ENCODE measurements around the gene MYO1A.
A peak's percentile ranks its signal among the peaks of the same experiment; 100 is the strongest.
"Not testable (repeated sequence)": the region's sequence is repeated elsewhere in the genome, so short reads cannot be mapped to it uniquely, and the experiment has no call there.

Gene MYO1A

DNA sequence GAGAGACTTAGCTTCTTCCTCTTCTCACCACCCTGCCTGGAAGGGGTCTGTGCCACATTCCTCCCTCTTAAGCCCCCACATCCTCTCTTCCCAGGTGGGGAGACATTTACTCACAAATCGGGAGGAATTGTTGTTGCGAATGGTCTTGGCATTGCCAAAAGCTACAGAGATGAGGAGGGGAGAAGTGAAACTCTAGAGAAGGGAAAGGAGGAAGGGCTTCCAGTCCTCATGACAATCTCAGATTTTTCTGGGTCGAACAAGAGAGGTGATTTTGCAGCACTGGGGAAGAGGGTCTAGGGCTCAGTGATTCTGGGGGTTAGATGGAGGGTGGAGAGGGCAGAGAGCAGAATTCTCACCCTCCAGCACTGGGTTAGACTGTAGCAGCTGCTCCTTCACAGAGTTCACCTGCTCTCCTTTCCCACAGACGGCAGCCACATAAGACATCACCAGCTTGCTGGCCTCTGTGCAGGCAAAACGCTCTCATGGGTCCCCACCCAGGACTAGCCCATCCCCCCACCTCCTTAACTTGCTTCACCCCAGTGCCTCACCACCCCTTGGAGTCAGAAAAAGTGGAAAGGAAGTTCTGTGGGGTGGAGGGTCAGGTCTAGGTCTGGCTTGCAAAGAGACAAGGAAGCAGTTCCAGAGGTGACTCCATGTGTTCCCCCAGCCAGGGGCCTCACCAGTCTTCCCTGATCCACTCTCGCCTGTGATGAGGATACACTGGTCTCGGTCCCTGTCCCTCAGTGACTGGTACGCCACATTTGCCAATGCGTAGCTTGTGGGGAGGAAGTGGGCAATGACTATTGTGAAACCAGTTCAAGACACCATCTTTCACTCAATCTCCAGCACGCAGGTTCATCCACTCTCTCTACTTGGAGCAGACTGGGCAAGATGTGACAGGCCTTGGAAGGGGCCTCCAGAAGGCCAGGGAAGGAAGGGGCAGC, 2.7 kb downstream of the MYO1A start:
- DNase-seq, result peak; percentile 9 to 47

DNA sequence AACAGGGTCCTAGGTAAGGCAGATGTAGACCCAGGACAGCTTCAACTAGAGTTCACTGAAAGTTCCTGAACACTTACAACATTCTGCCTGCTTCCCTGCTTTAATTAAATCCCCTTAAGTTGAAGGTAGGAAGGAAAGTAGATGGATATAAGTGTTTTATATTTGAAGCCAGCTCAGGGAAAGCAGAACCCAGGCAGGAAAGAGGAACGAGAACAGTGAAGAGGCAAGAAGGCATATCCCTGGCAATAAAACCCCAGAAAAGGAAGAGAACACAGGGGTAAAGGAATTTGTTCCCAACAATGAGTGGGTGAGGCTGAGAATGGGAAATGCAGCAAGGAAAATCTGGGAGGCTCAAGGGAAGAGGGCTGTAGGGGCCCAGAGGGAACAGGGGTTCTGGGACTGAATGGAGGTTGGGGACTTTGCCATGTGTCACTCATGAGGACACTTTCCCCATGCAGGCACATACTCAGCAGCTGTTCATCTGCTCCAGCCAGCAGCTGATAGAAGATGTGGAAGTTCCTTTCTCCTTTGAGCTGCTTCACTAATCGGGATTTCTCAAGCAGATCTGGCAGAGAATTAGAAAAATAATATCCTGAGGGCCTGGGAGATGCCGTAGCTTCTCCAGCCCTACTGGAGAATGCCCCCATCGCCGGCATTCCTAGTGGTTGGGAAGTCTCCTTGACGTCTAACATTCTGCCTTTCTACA, 3.7 kb downstream of the MYO1A start:
- DNase-seq, result no peak

DNA sequence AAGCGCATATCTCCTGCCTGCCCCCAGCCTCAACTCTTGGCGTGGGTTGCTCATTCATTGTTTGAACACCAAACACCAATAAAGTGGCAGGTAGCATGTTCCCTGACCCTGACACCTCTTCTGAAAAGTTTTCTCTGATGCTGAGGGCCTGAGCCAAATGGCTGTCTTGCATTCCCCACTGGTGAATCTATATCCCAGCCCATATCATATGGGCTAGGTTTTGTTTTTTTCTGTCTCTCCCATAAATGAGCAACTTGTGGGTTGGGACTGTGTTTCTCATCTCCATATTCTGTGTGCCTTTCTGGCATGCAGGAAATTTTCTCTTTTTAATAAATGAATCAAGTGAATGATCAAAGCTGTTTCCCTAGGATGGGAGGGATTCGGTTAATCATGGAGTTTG, 5.0 kb downstream of the MYO1A start:
- no peak for DNase-seq

DNA sequence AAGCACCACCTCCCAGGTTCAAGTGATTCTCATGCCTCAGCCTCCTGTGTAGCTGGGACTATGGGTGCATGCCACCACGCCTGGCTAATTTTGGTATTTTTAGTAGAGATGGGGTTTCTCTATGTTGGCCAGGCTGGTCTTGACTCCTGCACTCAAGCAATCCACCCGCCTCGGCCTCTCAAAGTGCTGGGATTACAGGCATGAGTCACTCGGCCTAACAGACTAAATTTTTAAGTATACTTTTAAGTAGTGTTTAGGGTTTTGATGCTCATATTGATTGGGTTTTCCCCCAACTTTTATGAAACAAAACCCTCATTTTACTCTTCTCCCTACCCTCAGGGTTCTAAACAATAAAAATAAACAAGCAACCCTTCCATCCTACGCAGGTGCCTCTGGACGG, 5.5 kb downstream of the MYO1A start:
- DNase-seq, result no peak

DNA sequence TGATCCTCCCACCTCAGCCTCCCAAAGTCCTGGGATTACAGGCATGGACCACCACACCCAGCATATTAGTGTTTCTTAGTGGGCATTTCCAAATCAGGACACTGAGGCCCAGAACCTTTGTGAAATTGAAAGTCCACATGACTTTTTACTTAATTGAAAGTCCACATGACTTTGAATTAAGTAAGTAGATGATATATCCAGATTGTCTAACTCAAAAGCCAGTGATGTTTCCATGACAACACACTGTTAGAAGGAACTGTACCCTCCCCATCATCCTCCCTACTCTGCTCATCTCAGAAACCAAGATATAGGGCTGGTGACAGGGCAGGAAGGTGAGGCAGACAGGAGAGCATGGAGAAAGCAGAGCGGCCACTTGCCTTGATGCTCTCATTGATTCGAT, 7.2 kb downstream of the MYO1A start:
- DNase-seq, result no peak

DNA sequence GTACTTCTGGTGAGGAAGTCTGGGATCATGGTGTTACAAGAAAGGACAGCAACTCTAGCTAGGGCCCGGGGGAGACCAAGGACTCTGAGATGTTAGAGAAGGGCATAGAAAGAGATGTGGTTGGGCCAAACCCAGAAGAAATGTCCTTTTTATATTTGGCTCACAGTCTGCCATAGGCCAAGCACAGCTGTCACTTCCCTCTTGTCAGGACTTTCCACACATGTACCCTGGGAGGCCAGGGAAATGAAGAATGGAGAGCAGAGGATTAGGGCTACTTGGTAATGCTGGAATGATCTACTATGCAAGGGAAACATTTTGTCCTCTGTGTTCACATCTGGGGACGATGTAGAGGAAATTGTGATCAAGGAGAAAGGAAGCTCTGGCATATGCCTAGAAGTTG, 9.2 kb downstream of the MYO1A start:
- DNase-seq, result no peak

DNA sequence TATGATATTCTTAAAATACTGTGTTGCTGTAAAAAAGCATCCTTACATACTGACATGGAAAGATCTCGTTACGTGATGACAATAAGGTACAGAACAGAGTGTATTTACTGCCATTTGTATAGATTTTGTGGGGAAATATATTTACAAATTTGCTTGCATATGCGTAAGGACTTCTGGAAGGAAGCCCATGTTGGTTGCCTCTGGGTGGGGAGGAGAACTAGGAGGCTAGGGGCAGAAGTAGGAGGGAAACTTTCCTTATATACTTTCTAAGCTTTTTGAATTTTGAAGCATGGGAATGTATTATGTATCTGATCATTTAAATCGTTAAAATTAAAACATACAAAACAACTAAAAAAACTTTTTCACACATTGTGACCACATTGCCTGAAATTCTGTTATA, 9.7 kb downstream of the MYO1A start:
- DNase-seq, result no peak

DNA sequence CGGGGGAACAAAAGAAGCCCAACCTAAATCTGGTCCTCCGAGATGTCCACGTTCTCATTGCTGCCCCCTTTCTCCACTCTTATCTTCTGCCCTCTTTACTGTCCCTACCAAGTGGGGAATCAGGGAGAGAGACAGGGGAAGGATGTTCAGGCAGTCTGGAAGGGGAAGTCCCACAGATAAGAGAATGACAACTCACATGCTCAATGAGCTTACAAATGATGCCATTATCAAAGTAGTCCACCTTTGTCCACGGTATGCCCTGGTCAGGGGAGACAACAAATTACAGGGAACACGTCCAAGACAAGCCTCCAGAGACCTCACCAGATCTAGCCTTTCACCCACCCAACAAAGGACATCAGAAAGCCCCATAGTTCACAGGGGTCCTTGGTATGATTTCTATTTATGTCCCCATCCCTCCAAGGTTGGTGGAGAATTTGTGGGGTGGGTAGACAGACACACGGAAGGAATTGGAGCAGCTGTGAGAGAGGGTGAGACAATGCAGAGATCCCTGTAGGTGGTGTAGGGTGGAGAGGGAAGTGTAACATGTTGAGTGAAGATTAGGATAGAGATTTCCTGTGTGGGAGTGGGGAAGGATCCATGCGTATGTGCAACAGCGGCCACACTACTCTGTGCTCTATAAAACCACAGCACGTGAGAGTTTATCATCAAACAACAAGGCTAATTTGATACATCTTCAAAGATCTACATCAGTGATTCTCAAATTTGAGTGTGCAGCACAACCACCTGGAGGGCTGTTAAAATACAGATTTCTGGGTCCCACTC, 10.7 kb downstream of the MYO1A start:
- DNase-seq, result no peak

DNA sequence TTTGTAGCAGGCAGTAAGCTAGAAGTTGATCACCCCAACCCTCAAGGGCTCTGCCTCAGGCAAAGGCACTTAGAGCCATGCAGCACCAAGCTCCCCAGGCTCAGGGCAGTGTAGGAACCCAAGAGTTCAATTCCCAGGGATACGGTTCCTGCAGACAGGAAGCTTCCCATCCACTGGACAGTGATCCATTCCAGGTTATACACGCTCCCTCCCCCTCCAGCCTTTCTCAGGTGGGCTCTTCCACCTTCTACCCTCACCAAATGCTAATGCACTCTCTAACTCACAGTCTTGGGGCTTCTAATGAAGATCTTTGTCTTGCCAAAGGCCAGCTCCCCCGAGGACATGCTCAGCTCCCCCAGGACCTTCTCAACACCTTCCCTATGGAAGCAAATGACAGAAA, 12.7 kb downstream of the MYO1A start:
- no peak for DNase-seq

DNA sequence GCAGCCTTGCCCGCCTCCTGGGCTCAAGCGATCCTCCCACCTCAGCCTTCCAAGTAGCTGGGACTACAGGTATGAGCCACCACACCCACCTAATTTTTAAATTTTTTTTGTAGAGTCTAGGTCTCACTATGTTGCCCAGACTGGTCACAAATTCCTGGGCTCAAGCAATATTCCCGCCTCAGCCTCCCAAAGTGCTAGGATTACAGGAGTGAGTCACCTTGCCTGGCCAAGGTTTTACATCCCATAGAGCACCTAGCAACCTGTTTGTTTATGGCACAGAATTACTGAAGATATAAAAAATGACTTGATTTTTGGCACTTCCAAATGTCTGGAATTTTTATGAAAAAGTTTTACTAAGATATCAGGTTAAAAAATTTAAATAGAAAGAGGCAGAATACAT, 16.5 kb downstream of the MYO1A start:
- DNase-seq, result no peak

DNA sequence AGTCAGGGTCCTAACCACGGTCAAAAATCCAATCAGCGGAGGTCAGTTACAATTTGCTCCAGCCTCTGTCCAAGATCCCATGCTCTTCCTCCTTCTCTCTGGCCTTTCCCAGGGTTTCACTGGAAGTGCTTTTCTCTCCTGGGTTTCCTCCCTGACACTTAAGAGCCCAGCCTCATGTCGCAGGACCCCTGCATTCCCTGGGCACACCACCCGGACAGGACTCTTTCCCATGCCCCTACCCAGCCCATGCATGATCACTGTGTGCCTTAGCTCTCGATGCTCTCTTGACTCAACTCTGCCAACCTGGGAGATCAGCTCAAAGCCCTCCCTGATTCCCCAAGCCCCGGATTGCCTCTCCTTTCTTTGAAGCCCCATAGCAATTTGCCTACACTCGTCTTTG, 18.1 kb downstream of the MYO1A start:
- no peak for DNase-seq

DNA sequence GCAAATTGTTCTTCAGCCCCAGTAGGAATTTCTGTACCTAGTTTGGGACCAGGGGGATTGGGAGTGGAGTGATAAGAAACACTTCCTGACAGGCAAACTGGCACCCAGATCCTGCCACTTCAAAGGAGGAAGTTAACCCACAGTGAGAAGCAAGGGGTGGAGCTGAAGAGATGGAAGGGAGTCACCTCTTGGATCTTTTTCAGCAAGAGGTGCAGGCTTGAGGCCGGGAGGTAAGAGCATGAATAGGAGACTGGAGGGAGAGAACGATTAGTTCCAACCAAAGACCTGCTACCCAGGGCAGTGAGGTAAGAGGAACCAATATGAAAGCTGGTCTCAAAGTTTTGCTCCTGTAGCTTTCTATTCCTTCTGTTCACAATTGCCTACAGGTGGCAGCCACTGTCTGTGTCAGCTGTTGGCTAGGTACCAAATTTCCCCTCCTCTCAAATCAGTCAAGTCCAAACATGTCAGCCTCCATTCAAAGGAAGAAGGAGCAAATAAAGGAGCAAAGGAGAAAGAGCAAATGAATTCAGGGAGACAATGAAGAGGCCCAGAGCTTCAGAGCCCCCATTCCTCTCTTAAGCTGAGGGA, 18.7 kb downstream of the MYO1A start:
- peak in 1 of 2 donors; percentile 25 for DNase-seq

DNA sequence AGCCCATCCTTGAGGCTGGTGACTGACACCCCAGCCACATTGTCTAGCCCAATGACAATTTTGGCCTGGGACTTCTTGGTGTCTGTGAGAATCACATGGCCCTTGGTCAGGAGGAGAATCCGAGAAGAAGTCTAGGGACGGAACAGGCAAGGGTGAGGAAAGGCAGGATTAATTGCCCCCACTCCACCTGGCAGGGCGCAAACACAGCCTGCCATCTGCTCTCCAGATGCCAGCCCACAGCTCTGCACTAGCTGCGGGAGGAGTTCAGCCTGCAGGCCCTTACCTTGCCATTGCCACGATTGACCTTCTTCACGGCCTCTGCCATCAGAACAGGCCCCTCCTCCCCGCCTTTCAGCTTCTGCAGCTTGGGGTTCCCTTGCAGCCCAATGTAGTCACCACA, 20.5 kb downstream of the MYO1A start:
- DNase-seq, result no peak

DNA sequence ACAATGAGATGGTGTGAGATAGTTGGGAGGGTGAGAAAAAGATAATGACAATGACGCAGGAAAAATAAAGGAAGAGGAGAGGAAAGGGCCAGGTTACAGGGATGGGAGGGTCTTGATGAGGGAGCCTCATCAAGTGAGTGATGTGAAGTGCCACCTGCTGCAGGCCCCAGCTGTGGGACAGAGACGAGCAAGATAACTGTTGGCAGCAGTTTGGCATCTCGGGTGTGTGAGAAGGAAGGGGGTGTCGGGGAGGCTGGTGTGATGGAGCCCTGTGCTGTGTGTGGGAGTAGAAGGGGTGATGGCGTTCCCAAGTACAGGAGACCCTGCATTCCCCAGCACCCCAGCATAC, 22.1 kb downstream of the MYO1A start:
- DNase-seq, result no peak

DNA sequence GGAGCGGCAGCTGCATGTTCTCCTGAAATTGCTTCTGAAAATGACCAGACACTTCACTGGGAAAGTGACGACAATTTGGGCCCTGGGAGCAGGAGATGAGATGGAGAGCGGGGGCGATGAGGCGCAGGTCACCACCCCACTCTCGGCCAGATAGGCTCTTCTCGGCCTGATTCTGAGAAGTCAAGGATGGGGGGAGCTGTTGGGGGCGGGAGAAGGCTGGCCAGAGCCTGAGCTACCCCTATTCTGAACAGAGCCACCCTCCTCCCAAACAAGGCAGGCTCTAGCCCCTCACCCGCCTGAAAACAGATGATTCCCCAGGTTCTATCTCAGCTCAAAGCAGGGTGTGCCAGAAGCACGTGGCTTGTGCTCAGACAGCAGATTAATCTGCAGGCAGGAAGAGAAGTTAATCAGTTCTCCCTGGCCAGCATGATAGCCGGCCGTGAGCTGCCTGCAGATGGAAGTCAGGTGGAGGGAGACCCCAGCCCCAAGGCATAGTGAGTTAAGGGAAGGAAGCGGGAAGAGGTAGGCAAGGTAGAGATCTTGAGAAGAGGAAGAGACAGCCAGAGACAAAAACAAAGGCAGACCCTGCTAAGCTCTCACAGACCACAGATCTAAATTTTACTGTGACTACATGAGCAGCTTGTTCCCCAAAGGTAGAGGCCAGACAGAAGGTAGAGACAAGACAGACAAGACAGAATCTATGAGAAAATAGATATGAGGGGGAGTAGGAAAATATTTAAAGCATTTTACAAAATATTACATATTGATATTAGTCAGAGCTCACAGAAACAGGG, 22.7 kb downstream of the MYO1A start:
- no peak for DNase-seq

DNA sequence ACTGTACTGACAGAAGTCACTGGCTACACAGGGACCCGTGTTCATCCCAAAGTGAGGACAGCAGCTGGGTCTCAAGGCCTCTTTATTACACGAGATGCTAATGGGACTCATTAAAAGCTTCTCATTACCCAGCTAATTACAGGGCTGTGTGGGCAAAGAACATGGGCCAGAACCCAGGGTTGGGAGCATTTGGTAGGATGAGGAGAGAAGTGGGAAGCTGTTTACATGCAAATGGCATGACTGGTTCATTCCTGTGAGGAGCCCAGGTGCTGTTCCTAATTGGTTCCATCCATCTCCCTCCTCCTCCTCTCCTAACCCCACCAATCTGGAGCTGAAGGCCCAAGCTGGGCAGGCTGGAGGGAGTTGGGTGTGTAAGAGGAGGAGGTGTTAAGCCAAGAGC, 24.7 kb downstream of the MYO1A start:
- no peak for DNase-seq

DNA sequence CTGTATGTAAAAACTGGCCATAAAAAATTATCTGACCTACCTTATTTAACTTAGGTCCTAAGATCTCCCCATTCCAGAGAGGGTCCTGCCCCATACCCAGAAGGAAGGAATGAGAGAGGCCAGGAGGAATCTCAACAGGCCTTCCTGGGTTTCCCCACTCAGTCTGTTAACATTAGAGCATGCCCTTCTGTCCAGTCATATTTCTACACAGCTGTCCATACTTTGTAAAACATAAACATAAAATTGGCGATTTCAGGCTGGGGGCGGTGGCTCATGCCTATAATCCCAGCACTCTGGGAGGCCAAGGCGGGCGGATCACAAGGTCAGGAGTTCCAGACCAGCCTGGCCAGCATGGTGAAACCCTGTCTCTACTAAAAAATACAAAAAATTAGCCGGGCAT, 27.6 kb downstream of the MYO1A start:
- not testable (repeated sequence) for DNase-seq

DNA sequence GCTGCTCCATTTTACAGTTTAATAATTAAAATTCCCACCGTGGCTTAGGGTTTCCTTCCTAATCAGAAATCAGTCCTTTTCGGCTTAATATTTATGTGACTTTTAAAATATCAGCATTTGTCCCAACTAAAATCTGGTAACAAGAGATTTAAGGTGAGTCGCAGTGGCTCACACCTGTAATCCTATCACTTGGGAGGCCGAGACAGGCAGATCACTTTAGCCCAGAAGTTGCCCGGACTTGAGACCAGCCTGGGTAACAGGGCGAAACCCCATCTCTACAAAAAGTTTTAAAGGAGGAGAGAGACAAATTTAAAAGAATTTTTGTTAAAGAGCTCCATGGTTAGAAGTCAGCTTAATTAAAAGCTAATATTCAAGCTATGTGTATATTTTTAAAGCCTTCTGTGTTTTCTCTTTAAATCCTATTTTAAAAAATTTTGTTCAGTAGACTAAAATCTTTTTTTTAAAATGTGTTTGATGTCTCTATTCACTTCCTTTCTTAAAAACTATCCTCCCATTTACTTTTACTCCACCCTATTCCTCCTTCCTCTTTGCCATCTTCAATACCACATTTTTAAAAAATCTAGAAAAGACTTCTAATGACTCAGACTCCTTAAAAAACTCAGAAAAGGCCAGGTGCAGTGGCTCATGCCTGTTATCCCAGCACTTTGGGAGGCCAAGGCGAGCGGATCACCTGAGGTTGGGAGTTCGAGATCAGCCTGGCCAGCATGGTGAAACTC, 29.8 kb downstream of the MYO1A start:
- DNase-seq, result no peak

DNA sequence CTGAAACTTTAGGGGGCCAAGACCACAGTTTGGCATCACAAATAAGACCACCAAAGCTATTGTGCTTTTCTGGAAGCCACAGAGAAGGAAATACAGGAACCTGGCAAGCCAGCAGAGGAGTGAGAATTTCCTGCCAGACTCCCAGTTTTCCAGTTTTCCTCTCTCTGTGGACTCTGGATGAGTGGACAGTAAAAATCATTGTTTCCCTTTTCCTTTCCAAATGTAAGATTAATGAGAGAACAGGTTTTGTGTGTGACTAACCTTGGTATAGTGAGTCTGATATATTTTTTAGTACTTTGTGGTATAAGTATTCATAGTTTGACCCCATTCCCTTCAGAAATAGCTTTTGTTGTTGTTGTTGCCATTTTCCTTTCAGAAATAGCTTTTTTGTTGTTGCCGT, 31.0 kb downstream of the MYO1A start:
- no peak for DNase-seq

DNA sequence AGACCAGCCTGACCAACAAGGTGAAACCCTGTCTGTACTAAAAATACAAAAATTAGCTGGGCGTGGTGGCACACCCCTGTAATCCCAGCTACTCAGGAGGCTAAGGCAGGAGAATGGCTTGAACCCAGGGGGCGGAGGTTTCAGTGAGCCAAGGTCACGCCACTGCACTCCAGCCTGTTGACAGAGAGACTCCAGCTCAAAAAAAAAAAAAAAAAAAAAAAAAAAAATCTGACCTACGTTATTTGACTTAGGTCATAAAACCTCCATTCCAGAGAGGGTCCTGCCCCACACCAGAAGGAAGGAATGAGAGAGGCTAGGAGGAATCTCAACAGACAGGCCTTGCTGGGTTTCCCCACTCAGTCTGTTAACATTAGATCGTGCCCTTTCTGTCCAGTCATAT, 31.6 kb downstream of the MYO1A start:
- DNase-seq, result not testable (repeated sequence)

DNA sequence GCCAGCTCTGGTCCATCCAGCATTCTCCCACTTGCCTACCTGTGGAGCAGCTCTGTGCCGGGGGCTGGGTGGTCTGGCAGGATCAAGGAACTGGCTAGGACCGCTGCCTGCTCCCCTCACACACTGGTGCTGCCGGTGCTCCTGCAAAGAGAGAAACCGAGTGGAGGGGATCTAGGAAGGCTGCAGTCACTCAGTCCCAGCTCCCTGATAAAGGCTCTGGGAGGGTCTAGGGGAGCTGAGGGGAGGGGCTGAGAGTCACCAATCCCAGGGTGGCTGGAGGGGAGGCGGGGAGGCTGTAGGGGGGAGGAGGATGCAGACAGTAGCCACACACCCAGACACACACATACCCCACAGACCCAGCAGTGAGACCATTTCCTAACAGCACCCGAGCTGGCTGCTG, 33.6 kb downstream of the MYO1A start, which contains the start of gene TAC3:
TAC3 (minus strand) TSS at position 182 of the 400 bp plus-strand sequence. CDS start 732 bp downstream, outside the sequence.
- DNase-seq, result no peak
